Measurements from ENCODE around the gene UNCX. TPM values are rescaled to one million over a fixed set of nuclear protein-coding genes. Genes with fewer than 3 reads are reported as not detected.
"Not testable (repeated sequence)": the region's sequence is repeated elsewhere in the genome, so short reads cannot be mapped to it uniquely, and the experiment has no call there.

UNCX gene
- total and polyA plus RNA-seq, 11 donors: not detected

DNA sequence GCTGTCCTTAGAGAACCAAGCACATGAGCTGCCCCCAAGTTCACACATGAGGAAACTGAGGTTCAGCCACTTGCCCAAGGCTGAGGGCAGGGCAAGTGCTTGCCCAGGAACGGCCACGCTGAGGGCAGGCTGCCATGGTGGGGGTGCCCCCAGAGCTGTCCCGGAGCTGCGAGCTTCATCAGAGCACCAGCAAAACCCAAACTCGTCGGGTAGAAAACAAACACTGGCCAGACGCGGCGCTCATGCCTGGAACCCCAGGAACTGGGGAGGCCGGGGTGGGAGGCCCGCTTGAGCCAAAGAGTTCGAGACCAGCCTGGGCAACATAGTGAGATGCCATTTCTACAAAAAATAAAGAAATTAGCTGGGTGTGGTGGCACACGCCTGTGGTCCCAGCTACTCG, 38.4 kb downstream of the UNCX start:
- Histone ChIP-seq H3K36me3 (no peaks in the 10 kb centered on the region), H3K9me3 (peaks cover 0 to 3% (median 0%) of the 10 kb centered on the region in 12 donors), H3K4me1 (no peaks in the 10 kb centered on the region), H3K27ac (no peak overlapping the region), H3K27me3 (peaks cover 4 to 67% (median 23%) of the 10 kb centered on the region in 9 donors), H3K4me3 (no peak overlapping the region)
- no peak for ATAC-seq
- no peak for DNase-seq
- 86 to 94% (median 92%) methylated on average over 13 to 14 of the region's 14 CpGs for WGBS, 4 donors
- intact Hi-C loops (cut with DNase I): no loop called here
- TF ChIP-seq, protein P1, sequence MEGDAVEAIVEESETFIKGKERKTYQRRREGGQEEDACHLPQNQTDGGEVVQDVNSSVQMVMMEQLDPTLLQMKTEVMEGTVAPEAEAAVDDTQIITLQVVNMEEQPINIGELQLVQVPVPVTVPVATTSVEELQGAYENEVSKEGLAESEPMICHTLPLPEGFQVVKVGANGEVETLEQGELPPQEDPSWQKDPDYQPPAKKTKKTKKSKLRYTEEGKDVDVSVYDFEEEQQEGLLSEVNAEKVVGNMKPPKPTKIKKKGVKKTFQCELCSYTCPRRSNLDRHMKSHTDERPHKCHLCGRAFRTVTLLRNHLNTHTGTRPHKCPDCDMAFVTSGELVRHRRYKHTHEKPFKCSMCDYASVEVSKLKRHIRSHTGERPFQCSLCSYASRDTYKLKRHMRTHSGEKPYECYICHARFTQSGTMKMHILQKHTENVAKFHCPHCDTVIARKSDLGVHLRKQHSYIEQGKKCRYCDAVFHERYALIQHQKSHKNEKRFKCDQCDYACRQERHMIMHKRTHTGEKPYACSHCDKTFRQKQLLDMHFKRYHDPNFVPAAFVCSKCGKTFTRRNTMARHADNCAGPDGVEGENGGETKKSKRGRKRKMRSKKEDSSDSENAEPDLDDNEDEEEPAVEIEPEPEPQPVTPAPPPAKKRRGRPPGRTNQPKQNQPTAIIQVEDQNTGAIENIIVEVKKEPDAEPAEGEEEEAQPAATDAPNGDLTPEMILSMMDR (IDR thresholded peaks at IDR 0.05): no peak
- TF ChIP-seq POLR2A (IDR thresholded peaks at IDR 0.05): no peak

DNA sequence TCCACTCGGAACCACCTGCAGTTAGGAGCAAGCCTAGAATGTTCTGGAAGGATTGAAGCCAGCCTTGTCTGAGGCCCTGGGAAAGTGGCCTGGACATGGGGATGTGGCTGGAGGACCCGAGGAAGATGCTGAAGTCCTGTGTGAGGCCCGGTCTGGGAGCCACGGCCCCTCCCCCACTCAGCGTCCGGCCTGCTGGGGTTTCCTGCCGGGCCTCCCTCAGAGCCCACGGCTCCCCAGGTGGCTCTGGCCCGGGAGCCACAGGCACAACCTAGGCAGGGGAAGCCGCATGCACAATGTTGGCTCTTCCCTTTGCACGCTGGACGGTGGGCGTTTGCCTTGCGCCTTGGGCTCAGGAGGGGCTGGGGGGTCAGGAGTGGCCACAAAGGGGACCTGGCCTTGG, 39.0 kb downstream of the UNCX start:
- no peak overlapping the region for H3K4me3 ChIP-seq
- 71 to 88% (median 81%) methylated on average over 14 of the region's 14 CpGs for WGBS, 4 donors
- H3K9me3 ChIP-seq: peaks cover 0 to 3% (median 0%) of the 10 kb centered on the region in 12 donors
- ATAC-seq (no peak), DNase-seq (no peak)
- H3K4me1 ChIP-seq: no peaks in the 10 kb centered on the region
- intact Hi-C loops (cut with DNase I): no loop called here
- H3K36me3 ChIP-seq: no peaks in the 10 kb centered on the region
- peaks cover 10 to 73% (median 25%) of the 10 kb centered on the region in 9 donors for H3K27me3 ChIP-seq
- TF ChIP-seq, protein P1 (IDR thresholded peaks at IDR 0.05): no peak
- TF ChIP-seq POLR2A (IDR thresholded peaks at IDR 0.05): no peak
- no peak overlapping the region for H3K27ac ChIP-seq

DNA sequence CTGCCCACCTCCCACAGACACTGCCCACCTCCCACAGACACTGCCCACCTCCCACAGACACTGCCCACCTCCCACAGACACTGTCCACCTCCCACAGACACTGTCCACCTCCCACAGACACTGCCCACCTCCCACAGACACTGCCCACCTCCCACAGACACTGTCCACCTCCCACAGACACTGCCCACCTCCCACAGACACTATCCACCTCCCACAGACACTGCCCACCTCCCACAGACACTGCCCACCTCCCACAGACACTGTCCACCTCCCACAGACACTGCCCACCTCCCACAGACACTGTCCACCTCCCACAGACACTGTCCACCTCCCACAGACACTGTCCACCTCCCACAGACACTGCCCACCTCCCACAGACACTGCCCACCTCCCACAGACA, 39.5 kb downstream of the UNCX start:
- H3K9me3 ChIP-seq; H3K4me1 ChIP-seq; intact Hi-C loops (cut with DNase I); ATAC-seq; H3K4me3 ChIP-seq; DNase-seq; H3K27ac ChIP-seq; H3K36me3 ChIP-seq: not testable (repeated sequence)
- H3K27me3 ChIP-seq: peaks cover 11 to 71% (median 26%) of the 10 kb centered on the region in 9 donors

DNA sequence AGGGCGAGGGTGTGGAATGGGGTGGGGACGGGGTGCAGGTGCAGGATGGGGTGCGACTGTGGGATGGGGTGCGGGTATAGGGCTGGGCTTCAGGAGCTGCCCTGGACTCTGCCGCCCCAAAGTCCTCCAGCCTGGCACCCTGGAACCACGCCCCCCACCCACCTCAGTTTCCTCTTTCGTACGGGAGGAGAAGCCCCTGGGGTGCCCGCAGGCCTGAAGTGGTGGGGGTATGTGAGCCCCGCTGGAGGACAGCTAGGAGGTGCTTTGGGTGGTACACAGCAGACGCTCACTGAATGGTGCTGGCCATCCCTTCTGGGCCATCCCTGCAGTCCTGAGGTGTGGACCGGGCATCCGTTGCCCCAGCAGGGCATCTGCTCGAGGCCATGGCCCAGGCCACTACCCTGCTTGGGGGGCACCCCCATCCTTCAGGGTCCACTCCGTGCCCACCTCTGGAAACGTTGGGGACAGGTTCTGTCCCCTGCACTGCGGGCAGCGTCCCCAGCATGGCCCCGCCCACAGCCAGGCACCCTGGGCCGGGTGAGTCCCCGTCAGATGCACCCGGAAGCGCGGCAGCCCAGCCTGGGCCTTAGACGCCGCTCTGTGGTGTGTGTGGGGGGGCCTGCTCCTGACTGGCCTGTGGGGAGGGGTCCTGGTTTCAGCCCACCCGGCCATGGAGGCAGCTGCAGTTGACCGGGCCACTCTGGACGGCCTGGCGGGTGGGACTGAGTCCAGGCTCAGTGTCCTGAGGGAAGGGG, 41.6 kb downstream of the UNCX start:
- TF ChIP-seq, protein P1 (IDR thresholded peaks at IDR 0.05): no peak
- no peak for TF ChIP-seq POLR2A (IDR thresholded peaks at IDR 0.05)
- Histone ChIP-seq H3K4me3 (no peak overlapping the region), H3K36me3 (no peaks in the 10 kb centered on the region), H3K9me3 (peaks cover 0 to 3% (median 0%) of the 10 kb centered on the region in 12 donors), H3K27ac (no peak overlapping the region), H3K27me3 (peaks cover 10 to 72% (median 26%) of the 10 kb centered on the region in 9 donors), H3K4me1 (no peaks in the 10 kb centered on the region)
- WGBS, 4 donors: 77 to 88% (median 85%) methylated on average over 12 to 30 of the region's 30 CpGs
- intact Hi-C loops (cut with DNase I): no loop called here
- DNase-seq (peak in 1 of 5 donors; percentile 54), ATAC-seq (no peak)

Data from heart left ventricle (tissue), 16 donors.